Stimulated activated naive B cell treated with anti-CD40 and anti-IgM and Interleukin-4, amounts not matched to agents 10 μg/mL and 1 μg/mL and 100 μg/mL, for 72 hours (primary cell): ENCODE measurements around the gene SLC16A6.
"Not testable (repeated sequence)": the region's sequence is repeated elsewhere in the genome, so short reads cannot be mapped to it uniquely, and the experiment has no call there.

ENCODE experiments used
- ATAC-seq, 2 donors: fragments of 150-1000 bp; cut with Tn5 transposase; replicated peaks; 2 replicates each; pipeline ENCODE4 v1.10.0; 2021; ENCODE audit warnings: moderate library complexity in 1 of 2
- DNase-seq: peaks from one replicate; pipeline ENCODE4 v3.0.0; 2021
- H3K27ac Mint-ChIP-seq: one replicate; pipeline ENCODE4 v1.8.0; 2022; ENCODE audit warnings: mild to moderate bottlenecking, mixed read lengths
- H3K27me3 Mint-ChIP-seq, 2 donors: one replicate each; pipeline ENCODE4 v1.8.0; 2022; ENCODE audit warnings: mixed read lengths in 2 of 2
- H3K36me3 Mint-ChIP-seq, 2 donors: one replicate each; pipeline ENCODE4 v1.8.0; 2022; ENCODE audit warnings: mixed read lengths in 2 of 2, mild to moderate bottlenecking in 1 of 2
- H3K4me1 Mint-ChIP-seq, 2 donors: one replicate each; pipeline ENCODE4 v1.8.0; 2022; ENCODE audit warnings: mixed read lengths in 2 of 2, mild to moderate bottlenecking in 1 of 2
- H3K4me3 Mint-ChIP-seq, 2 donors: one replicate each; pipeline ENCODE4 v1.8.0; 2022; ENCODE audit warnings: mild to moderate bottlenecking in 2 of 2, mixed read lengths in 2 of 2, moderate library complexity in 1 of 2
- H3K9me3 Mint-ChIP-seq, 2 donors: one replicate each; pipeline ENCODE4 v1.8.0; 2022; ENCODE audit warnings: mixed read lengths in 2 of 2, mild to moderate bottlenecking in 1 of 2

The SLC16A6 gene

GRCh38 chr17:68290268-68290954 lies 516 bp downstream of the SLC16A6 start:
- Mint-ChIP-seq H3K4me1 (peaks cover 30 to 46% of the 10 kb centered on the region in 2 donors), H3K9me3 (no peaks in the 10 kb centered on the region), H3K27me3 (no peaks in the 10 kb centered on the region), H3K4me3 (peak overlapping the region; percentile 89 to 93), H3K36me3 (peaks cover 0 to 2% of the 10 kb centered on the region in 2 donors), H3K27ac (peak overlapping the region; percentile 97)
- no peak for ATAC-seq
- DNase-seq: peak; percentile 26

DNA sequence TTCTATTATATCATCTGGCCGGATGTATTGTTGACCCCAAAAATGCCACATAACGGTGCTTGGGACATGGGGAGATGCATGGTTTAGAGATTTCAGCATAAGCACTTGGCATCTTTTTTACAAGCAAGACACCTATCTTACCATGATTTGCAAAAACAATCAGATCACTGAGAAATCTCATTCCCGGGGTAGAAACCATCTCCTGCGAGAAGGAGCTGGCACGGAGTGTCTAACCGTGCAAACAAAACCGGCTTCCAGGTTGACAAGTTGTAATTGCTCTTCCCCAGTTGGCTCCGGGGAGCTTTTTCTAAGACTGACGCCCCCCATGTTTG lies 1.0 kb downstream of the SLC16A6 start:
- Mint-ChIP-seq H3K4me3 (peak overlapping the region; percentile 89 to 93), H3K36me3 (peaks cover 0 to 2% of the 10 kb centered on the region in 2 donors), H3K9me3 (no peaks in the 10 kb centered on the region), H3K27ac (no peak overlapping the region), H3K27me3 (no peaks in the 10 kb centered on the region), H3K4me1 (peaks cover 29 to 46% of the 10 kb centered on the region in 2 donors)
- DNase-seq (no peak), ATAC-seq (no peak)

DNA sequence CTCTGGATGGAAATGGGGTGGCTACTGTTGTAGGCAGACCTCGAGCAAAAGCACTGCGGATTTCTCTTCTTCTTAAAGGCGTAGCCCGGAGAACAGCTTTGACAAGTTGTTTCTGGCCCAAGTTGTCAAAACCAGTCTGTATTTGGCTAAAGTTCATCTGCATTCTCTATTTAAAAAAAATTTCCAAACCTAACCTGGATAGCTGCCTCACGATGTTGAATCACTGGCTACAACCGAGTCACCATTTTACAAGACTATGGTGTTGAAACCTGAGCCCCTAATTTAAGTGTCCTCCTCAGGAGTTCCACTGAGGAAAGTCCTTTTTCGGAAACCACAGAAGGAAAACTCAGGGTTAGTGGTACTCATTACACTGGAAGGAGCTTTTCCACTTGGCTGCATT lies 1.5 kb downstream of the SLC16A6 start:
- H3K4me3 Mint-ChIP-seq: peak overlapping the region; percentile 89 to 93
- no peaks in the 10 kb centered on the region for H3K9me3 Mint-ChIP-seq
- no peaks in the 10 kb centered on the region for H3K27me3 Mint-ChIP-seq
- peaks cover 28 to 46% of the 10 kb centered on the region in 2 donors for H3K4me1 Mint-ChIP-seq
- DNase-seq: no peak
- no peak for ATAC-seq
- peaks cover 0 to 2% of the 10 kb centered on the region in 2 donors for H3K36me3 Mint-ChIP-seq
- H3K27ac Mint-ChIP-seq: no peak overlapping the region

- H3K36me3 Mint-ChIP-seq: peaks cover 0 to 2% of the 10 kb centered on the region in 2 donors
- H3K9me3 Mint-ChIP-seq: no peaks in the 10 kb centered on the region
- ATAC-seq: peak in 1 of 2 donors; percentile 13
- peaks cover 28 to 46% of the 10 kb centered on the region in 2 donors for H3K4me1 Mint-ChIP-seq
- H3K27ac Mint-ChIP-seq: peak overlapping the region; percentile 92
- no peaks in the 10 kb centered on the region for H3K27me3 Mint-ChIP-seq
- DNase-seq: peak; percentile 29
- peak overlapping the region; percentile 39 to 61 for H3K4me3 Mint-ChIP-seq
Measured at GRCh38 chr17:68288804-68289203, 2.1 kb downstream of the SLC16A6 start.

DNA sequence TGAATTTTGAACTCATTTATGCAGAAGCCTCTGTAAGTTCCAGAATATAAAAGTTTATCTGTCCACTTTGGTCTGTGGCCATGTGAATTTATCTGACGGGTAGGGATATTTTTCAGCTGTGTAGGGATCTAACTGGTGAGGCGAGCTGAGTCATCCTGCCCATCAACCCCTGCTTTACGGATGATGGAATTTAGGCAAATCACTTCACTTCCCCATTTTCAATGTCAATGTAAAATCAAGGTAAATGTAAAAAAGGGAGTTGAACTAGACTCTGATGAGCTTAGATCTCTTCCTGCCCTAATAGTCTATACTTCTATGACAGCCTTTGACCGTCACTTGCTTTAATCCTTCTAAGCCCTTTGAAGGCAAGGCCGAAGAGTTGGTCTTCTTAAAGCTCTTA lies 2.6 kb downstream of the SLC16A6 start:
- ATAC-seq (peak; percentile 41 to 44), DNase-seq (peak; percentile 43)
- Mint-ChIP-seq H3K27me3 (no peaks in the 10 kb centered on the region), H3K27ac (peak overlapping the region; percentile 92), H3K4me3 (peak overlapping the region; percentile 39 to 61), H3K36me3 (peaks cover 0 to 2% of the 10 kb centered on the region in 2 donors), H3K4me1 (peaks cover 28 to 46% of the 10 kb centered on the region in 2 donors), H3K9me3 (no peaks in the 10 kb centered on the region)

DNA sequence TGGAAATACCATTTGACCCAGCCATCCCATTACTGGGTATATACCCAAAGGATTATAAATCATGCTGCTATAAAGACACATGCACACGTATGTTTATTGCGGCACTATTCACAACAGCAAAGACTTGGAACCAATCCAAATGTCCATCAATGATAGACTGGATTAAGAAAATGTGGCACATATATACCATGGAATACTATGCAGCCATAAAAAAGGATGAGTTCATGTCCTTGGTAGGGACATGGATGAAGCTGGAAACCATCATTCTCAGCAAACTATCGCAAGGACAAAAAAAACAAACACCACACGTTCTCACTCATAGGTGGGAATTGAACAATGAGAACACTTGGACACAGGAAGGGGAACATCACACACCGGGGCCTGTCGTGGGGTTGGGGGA lies 9.0 kb downstream of the SLC16A6 start:
- H3K9me3 Mint-ChIP-seq, H3K4me1 Mint-ChIP-seq, DNase-seq, H3K27me3 Mint-ChIP-seq, H3K27ac Mint-ChIP-seq, ATAC-seq, H3K4me3 Mint-ChIP-seq: not testable (repeated sequence)
- H3K36me3 Mint-ChIP-seq: peaks cover 24 to 31% of the 10 kb centered on the region in 2 donors

DNA sequence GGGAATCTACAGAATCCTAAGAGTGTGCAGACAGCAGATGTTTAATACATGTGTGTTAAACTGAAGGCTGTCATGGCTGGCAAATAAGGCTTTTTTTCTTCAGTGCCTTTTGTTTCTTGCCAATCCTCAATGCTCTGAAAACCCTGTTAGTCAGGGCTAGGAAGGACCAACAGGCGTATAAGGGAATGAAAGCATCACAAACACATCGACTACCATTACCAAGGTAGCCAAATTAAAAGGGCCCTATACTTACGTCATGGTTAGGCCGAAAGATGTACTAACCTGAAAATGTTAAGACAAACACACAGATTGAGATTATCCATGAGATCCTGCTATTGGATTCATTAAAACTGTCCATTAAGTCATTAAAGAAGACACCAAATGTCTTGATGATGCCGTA lies 13.1 kb downstream of the SLC16A6 start:
- peaks cover 24 to 31% of the 10 kb centered on the region in 2 donors for H3K36me3 Mint-ChIP-seq
- H3K9me3 Mint-ChIP-seq: peaks cover 4% of the 10 kb centered on the region in 2 donors
- no peaks in the 10 kb centered on the region for H3K27me3 Mint-ChIP-seq
- no peak for DNase-seq
- no peak overlapping the region for H3K27ac Mint-ChIP-seq
- H3K4me3 Mint-ChIP-seq: no peak overlapping the region
- H3K4me1 Mint-ChIP-seq: no peaks in the 10 kb centered on the region
- ATAC-seq: no peak

DNA sequence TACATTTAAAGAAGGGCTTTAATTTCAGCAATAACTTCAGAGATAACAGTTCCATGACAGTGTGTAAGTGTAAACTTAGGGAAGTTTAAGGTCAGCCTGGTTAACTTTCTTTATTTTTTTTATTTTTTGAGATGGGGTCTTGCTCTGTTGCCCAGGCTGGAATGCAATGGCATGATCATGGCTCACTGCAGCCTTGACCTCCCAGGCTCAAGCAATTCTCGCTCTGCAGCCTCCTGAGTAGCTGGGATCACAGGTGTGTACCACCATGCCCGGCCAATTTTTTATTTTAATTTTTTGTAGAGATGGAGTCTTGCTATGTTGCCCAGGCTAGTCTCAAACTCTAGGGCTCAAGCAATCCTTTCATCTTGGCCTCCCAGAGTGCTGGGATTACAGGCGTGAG lies 14.6 kb downstream of the SLC16A6 start:
- not testable (repeated sequence) for H3K27me3 Mint-ChIP-seq, DNase-seq, H3K4me3 Mint-ChIP-seq, H3K4me1 Mint-ChIP-seq, H3K27ac Mint-ChIP-seq, ATAC-seq, H3K9me3 Mint-ChIP-seq
- H3K36me3 Mint-ChIP-seq: peaks cover 20 to 30% of the 10 kb centered on the region in 2 donors

- Mint-ChIP-seq H3K36me3 (peaks cover 19 to 24% of the 10 kb centered on the region in 2 donors), H3K27ac (no peak overlapping the region), H3K27me3 (no peaks in the 10 kb centered on the region), H3K9me3 (no peaks in the 10 kb centered on the region), H3K4me3 (no peak overlapping the region), H3K4me1 (no peaks in the 10 kb centered on the region)
- ATAC-seq: no peak
- no peak for DNase-seq
Measured at GRCh38 chr17:68273722-68274121, 17.2 kb downstream of the SLC16A6 start.

DNA sequence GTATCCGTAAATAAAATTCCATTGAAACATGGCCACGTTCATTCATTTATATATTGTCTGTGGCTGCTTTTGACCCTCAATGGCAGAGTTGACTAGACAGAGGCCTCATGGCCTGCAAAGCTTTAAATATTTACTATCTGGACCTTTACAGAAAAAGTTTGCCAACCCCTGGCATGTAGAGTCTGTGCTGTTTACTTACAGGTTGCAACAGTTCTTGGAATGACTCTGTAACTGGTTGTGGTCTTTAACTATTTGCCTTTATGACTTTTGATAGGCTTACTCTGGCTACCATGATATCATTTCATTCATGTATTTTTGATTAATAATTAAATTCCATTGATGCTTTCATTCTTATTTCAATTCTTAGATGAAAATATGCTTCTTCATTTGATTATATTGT lies 25.1 kb downstream of the SLC16A6 start:
- not testable (repeated sequence) for H3K9me3 Mint-ChIP-seq, H3K27ac Mint-ChIP-seq
- peaks cover 2 to 12% of the 10 kb centered on the region in 2 donors for H3K36me3 Mint-ChIP-seq

DNA sequence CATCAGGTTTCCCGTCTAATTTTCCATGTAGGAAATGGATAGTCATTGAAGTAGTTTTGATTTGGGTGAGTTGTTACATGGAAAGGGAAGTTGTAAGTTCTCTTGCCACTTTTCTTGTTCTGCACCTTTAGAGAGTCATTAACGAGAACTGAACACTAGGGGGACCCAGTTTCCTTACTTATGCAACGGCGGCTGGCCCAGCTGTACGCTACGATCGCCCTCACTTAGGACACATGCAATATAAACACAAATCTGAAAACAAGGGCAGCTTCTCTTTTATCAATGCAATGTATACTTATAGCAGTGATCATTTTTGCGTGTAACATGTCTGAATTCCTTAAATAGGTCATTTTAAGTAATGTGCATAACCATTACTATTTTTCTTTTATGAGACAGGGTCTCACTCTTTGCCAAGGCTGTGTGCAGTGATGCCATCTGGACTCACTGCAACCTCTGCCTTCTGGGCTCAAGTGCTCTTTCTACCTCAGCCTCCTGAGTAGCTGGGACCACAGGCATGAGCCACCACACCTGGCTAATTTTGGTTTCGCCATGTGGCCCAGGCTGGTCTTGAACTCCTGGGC lies 27.7 kb downstream of the SLC16A6 start:
- not testable (repeated sequence) for H3K9me3 Mint-ChIP-seq, DNase-seq, H3K27ac Mint-ChIP-seq, H3K36me3 Mint-ChIP-seq, H3K27me3 Mint-ChIP-seq, H3K4me3 Mint-ChIP-seq
- ATAC-seq: peak; percentile 27 to 32
- peaks cover 18 to 40% of the 10 kb centered on the region in 2 donors for H3K4me1 Mint-ChIP-seq

More for the DNA sequence above, 25.1 kb downstream of the SLC16A6 start:
- H3K4me1 Mint-ChIP-seq: peaks cover 11 to 23% of the 10 kb centered on the region in 2 donors
- DNase-seq, ATAC-seq, H3K4me3 Mint-ChIP-seq, H3K27me3 Mint-ChIP-seq: not testable (repeated sequence)

DNA sequence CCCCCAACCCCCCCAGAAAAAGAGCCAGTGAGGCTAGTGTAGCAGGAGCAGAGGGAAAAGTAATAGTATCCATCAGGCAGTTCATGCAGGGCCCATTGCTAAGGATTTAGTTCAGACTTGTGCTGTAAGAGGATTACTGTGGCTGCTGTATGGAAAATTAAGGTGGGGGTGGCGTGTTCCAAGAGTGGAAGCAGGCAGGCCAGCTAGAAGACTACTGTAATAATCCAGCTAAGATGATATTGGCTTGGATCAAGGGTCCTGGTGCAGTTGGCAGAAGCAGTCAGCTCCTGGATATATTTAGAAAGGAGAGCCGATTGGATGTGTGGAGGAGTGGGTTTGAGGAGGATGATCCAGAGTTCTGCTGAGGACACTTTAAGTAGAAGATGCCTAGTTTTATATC lies 28.5 kb downstream of the SLC16A6 start:
- ATAC-seq, H3K36me3 Mint-ChIP-seq, DNase-seq, H3K27ac Mint-ChIP-seq, H3K9me3 Mint-ChIP-seq, H3K4me3 Mint-ChIP-seq, H3K27me3 Mint-ChIP-seq: not testable (repeated sequence)
- peaks cover 22 to 48% of the 10 kb centered on the region in 2 donors for H3K4me1 Mint-ChIP-seq

DNA sequence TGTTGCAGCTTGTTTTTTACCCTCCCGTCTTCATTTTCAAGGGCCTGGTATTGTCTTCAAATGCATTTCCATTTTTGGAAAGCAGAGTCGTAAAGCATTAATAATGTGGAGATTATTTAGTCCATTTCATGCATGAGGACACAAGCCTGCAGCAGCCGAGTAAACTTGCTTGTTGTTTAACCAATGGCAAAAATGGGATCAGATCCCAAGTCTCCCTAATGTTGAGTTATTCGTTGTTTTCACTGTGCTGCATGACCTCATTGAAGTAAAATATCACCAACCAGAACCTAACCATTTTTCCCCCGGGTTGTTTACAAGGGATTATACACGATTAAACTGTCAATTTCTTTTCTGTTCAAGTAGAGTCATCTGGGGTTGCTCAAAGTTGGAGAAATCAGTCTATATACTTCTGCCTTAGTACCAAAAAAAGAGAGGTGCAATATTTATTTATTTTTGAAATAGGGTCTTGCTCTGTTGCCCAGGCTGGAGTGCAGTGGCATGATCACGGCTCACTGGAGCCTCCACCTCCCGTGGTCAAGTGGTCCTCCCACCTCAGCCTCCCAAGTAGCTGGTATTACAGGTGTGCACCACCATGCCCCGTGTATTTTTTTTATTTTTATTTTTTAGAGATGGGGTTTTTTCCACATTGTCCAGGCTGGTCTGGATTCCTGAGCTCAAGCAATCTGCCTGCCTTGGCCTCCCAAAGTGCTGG lies 30.7 kb downstream of the SLC16A6 start:
- H3K4me1 Mint-ChIP-seq: peaks cover 39 to 70% of the 10 kb centered on the region in 2 donors
- no peaks in the 10 kb centered on the region for H3K9me3 Mint-ChIP-seq
- H3K36me3 Mint-ChIP-seq: peaks cover 11 to 22% of the 10 kb centered on the region in 2 donors
- no peak overlapping the region for H3K27ac Mint-ChIP-seq
- ATAC-seq (no peak), DNase-seq (no peak)
- no peaks in the 10 kb centered on the region for H3K27me3 Mint-ChIP-seq
- H3K4me3 Mint-ChIP-seq: no peak overlapping the region

DNA sequence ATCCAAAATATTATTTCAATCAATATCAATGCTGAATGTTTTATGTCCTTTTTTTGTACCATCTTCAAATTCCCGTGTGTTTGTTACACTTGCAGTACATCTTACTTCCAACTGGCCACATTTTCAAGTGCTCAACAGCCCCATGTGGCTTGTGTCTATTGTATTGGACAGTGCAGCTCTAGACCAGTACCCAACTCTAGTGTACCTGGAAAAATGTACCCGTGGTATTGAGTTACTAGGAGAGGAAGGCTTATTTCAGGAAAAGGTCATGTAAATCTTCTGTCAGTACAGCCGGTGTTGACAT lies 31.3 kb downstream of the SLC16A6 start:
- Mint-ChIP-seq H3K36me3 (peaks cover 13 to 28% of the 10 kb centered on the region in 2 donors), H3K27ac (peak overlapping the region; percentile 65), H3K4me1 (peaks cover 43 to 76% of the 10 kb centered on the region in 2 donors), H3K4me3 (peak overlapping the region in 1 of 2 donors; percentile 17)
- H3K27me3 Mint-ChIP-seq, H3K9me3 Mint-ChIP-seq, DNase-seq, ATAC-seq: not testable (repeated sequence)
